Sigmoid colon (tissue), 7 donors: Measurements from ENCODE around the gene ADCY2. TPM values are rescaled to one million over a fixed set of nuclear protein-coding genes. Genes with fewer than 3 reads are reported as not detected.

Experiments used
- DNase-seq: peaks from one replicate; pipeline ENCODE4 v3.0.0-alpha.2; 2019
- H3K27ac ChIP-seq, 4 donors: fragments of 200-600 bp; sonication (generic); one replicate each; pipeline ENCODE4 v1.5.1; 2016 to 2019; ENCODE audit warnings: mild to moderate bottlenecking in 1 of 4
- H3K27me3 ChIP-seq, 3 donors: fragments of 200-600 bp; sonication (generic); one replicate each; pipeline ENCODE4 v1.5.1; 2019; ENCODE audit warnings: mild to moderate bottlenecking in 1 of 3
- H3K36me3 ChIP-seq, 4 donors: fragments of 200-600 bp; sonication (generic); one replicate each; pipeline ENCODE4 v1.5.1; 2016 to 2019
- H3K4me1 ChIP-seq, 4 donors: fragments of 200-600 bp; sonication (generic); one replicate each; pipeline ENCODE4 v1.5.1; 2017 to 2019
- H3K4me3 ChIP-seq, 4 donors: fragments of 200-600 bp; sonication (generic); one replicate each; pipeline ENCODE4 v1.5.1; 2017 to 2019; ENCODE audit warnings: mild to moderate bottlenecking in 2 of 4, moderate library complexity in 1 of 4
- H3K9me3 ChIP-seq, 4 donors: fragments of 200-600 bp in 3 of 4; sonication (generic) in 3 of 4; one replicate each; pipeline versions ENCODE4 v1.5.1 to v1.6.1; 2013 to 2019
- EP300 ChIP-seq, 4 donors: sonication (generic); formaldehyde crosslinking; IDR thresholded peaks; one replicate each; pipeline ENCODE4 v1.6.1; 2017; ENCODE audit warnings: antibody characterized with exemption in 4 of 4
- POLR2A ChIP-seq, 2 donors: fragments of 450-650 bp; IDR thresholded peaks; one replicate each; pipeline ENCODE4 v1.6.1; 2016; ENCODE audit warnings: antibody characterized with exemption in 2 of 2, mild to moderate bottlenecking in 2 of 2, moderate library complexity in 2 of 2
- POLR2AphosphoS5 ChIP-seq, 4 donors: sonication (generic); formaldehyde crosslinking; IDR thresholded peaks; one replicate each; pipeline ENCODE4 v1.6.1; 2017; ENCODE audit warnings: antibody characterized with exemption in 4 of 4
- WGBS, 2 donors: extraction: QIAGEN DNeasy Blood & Tissue Kit; methylation state at CpG; one replicate each; pipeline ENCODE4 v1.1.7; 2013; 5-methylcytosine and 5-hydroxymethylcytosine counted together
- intact Hi-C: fragments of 100-400 bp; cut with DNase I; formaldehyde crosslinking; loops from one replicate; pipeline ENCODE4 v1.15.1; 2023
- polyA plus RNA-seq, 3 donors: library from polyadenylated mRNA; stranded (reverse); fragments of 200-250 nt; gene quantifications; one replicate each; pipeline ENCODE4 v1.2.3, GENCODE V29; 2013
- total RNA-seq, 4 donors: library from RNA; depleted of rRNA; stranded (reverse); fragments of >200 nt; gene quantifications; one replicate each; pipeline ENCODE4 v1.1.0, GENCODE V29; 2016
- TF ChIP-seq, protein P1 (sequence below), 4 experiments: fragments of 450-650 bp in 3 of 4; fragments of 200-600 bp in 1 of 4; IDR thresholded peaks; one replicate each; pipeline ENCODE4 v1.5.1; 2016 to 2019; ENCODE audit warnings: antibody characterized with exemption in 4 of 4, mild to moderate bottlenecking in 3 of 4, moderate library complexity in 2 of 4
- donor health status: healthy with polysubstance abuse.
- donor health status: Bipolar disorder and iron deficiency.
- donor health status: healthy.

ADCY2 gene
- total and polyA plus RNA-seq, 7 donors = 0.69 to 9.5 (median 4.4) TPM

- TF ChIP-seq EP300 (IDR thresholded peaks at IDR 0.05) (no peak), POLR2A (IDR thresholded peaks at IDR 0.05) (no peak), POLR2AphosphoS5 (IDR thresholded peaks at IDR 0.05) (no peak)
- TF ChIP-seq, protein P1, sequence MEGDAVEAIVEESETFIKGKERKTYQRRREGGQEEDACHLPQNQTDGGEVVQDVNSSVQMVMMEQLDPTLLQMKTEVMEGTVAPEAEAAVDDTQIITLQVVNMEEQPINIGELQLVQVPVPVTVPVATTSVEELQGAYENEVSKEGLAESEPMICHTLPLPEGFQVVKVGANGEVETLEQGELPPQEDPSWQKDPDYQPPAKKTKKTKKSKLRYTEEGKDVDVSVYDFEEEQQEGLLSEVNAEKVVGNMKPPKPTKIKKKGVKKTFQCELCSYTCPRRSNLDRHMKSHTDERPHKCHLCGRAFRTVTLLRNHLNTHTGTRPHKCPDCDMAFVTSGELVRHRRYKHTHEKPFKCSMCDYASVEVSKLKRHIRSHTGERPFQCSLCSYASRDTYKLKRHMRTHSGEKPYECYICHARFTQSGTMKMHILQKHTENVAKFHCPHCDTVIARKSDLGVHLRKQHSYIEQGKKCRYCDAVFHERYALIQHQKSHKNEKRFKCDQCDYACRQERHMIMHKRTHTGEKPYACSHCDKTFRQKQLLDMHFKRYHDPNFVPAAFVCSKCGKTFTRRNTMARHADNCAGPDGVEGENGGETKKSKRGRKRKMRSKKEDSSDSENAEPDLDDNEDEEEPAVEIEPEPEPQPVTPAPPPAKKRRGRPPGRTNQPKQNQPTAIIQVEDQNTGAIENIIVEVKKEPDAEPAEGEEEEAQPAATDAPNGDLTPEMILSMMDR (IDR thresholded peaks at IDR 0.05) = no peak
- Histone ChIP-seq H3K27me3 (no peaks in the 10 kb centered on the region), H3K4me3 (no peak overlapping the region), H3K4me1 (no peaks in the 10 kb centered on the region), H3K36me3 (no peaks in the 10 kb centered on the region), H3K9me3 (no peaks in the 10 kb centered on the region), H3K27ac (no peak overlapping the region)
- DNase-seq = no peak
- intact Hi-C loops = no loop called here
- WGBS, 2 donors = 68 to 85% methylated on average over 4 of the region's 4 CpGs
Observed at GRCh38 chr5:7776442-7776841, 380.5 kb downstream of the ADCY2 start.

- Histone ChIP-seq H3K27ac (no peak overlapping the region), H3K36me3 (no peaks in the 10 kb centered on the region), H3K4me1 (no peaks in the 10 kb centered on the region), H3K9me3 (no peaks in the 10 kb centered on the region), H3K4me3 (no peak overlapping the region), H3K27me3 (no peaks in the 10 kb centered on the region)
- TF ChIP-seq POLR2AphosphoS5 (IDR thresholded peaks at IDR 0.05) (no peak), POLR2A (IDR thresholded peaks at IDR 0.05) (no peak), EP300 (IDR thresholded peaks at IDR 0.05) (no peak)
- TF ChIP-seq, protein P1 (IDR thresholded peaks at IDR 0.05) = no peak
- no peak for DNase-seq
- 56 to 63% methylated on average over 10 of the region's 10 CpGs for WGBS, 2 donors
- intact Hi-C loops = no loop called here
Observed at GRCh38 chr5:7779019-7780005, 383.4 kb downstream of the ADCY2 start.

DNA sequence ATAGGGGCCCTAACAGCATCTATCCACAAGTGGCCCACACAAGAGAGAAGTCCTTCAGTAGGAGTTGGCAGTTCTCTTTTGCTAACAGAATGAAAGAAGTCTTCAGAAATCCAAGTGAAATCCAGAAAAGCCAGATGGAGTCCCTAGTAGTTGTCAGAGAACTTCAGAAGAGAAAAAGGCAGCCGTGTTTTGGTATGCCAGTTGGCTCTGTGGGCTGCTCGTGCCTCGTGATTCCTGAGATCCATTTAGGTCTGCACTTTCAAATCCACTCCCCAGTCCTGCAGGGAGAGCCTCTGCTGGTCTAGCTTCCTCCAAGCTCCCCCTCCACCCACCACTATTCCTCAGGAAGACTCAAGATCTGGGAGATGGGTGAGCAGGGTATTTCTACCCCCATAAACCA lies 386.0 kb downstream of the ADCY2 start:
- H3K27ac ChIP-seq = no peak overlapping the region
- TF ChIP-seq, protein P1 (IDR thresholded peaks at IDR 0.05) = no peak
- no peak for TF ChIP-seq EP300 (IDR thresholded peaks at IDR 0.05)
- TF ChIP-seq POLR2A (IDR thresholded peaks at IDR 0.05) = no peak
- no peak for TF ChIP-seq POLR2AphosphoS5 (IDR thresholded peaks at IDR 0.05)
- H3K9me3 ChIP-seq = no peaks in the 10 kb centered on the region
- intact Hi-C loops = no loop called here
- H3K36me3 ChIP-seq = no peaks in the 10 kb centered on the region
- no peak overlapping the region for H3K4me3 ChIP-seq
- no peaks in the 10 kb centered on the region for H3K4me1 ChIP-seq
- 33 to 39% methylated on average over 3 of the region's 3 CpGs for WGBS, 2 donors
- DNase-seq = no peak
- no peaks in the 10 kb centered on the region for H3K27me3 ChIP-seq

- no peak for DNase-seq
- no peak overlapping the region for H3K27ac ChIP-seq
- intact Hi-C loops = no loop called here
- H3K4me1 ChIP-seq = no peaks in the 10 kb centered on the region
- H3K9me3 ChIP-seq = no peaks in the 10 kb centered on the region
- H3K36me3 ChIP-seq = no peaks in the 10 kb centered on the region
- 68 to 73% methylated on average over 4 of the region's 4 CpGs for WGBS, 2 donors
- H3K27me3 ChIP-seq = no peaks in the 10 kb centered on the region
- no peak overlapping the region for H3K4me3 ChIP-seq
- TF ChIP-seq POLR2A (IDR thresholded peaks at IDR 0.05) = no peak
- TF ChIP-seq EP300 (IDR thresholded peaks at IDR 0.05) = no peak
- no peak for TF ChIP-seq POLR2AphosphoS5 (IDR thresholded peaks at IDR 0.05)
- TF ChIP-seq, protein P1 (IDR thresholded peaks at IDR 0.05) = no peak
Observed at GRCh38 chr5:7784683-7785380, 388.9 kb downstream of the ADCY2 start.
